Pancreas (tissue), 10 donors: ENCODE results near the gene HSD17B13. TPM values are rescaled to one million over a fixed set of nuclear protein-coding genes. Genes with fewer than 3 reads are reported as not detected.

Experiments
- ATAC-seq, 4 donors: fragments of 200-7000 bp; cut with Tn5 transposase; one replicate each; pipeline versions ENCODE4 v1.8.0 to v1.9.1; 2020; ENCODE audit warnings: mild to moderate bottlenecking in 4 of 4, moderate library complexity in 4 of 4
- DNase-seq, 6 donors: peaks; one replicate each; pipeline ENCODE4 v3.0.0-alpha.2; 2020
- FAIRE-seq: peaks from 2 replicates; lab custom pipeline; 2012; peaks lifted over from hg19 to GRCh38; lab: Jason Lieb, UNC
- H3K27ac ChIP-seq, 4 donors: fragments of 200-600 bp; sonication (generic); 1 replicate in 3 of 4; 2 replicates in 1 of 4; pipeline versions ENCODE4 v1.5.0 to v1.8.0; 2020
- H3K27me3 ChIP-seq, 4 donors: fragments of 200-600 bp; one replicate each; pipeline ENCODE4 v1.8.0; 2021
- H3K36me3 ChIP-seq, 3 donors: fragments of 200-600 bp; sonication (generic) in 1 of 3; one replicate each; pipeline versions ENCODE4 v1.5.0 to v1.8.0; 2020 to 2021
- H3K4me1 ChIP-seq, 3 donors: fragments of 200-600 bp; one replicate each; pipeline ENCODE4 v1.8.0; 2021
- H3K4me3 ChIP-seq, 4 donors: fragments of 200-600 bp; sonication (generic) in 2 of 4; one replicate each; pipeline versions ENCODE4 v1.5.0 to v1.8.0; 2020 to 2021
- H3K9me3 ChIP-seq, 4 donors: fragments of 200-600 bp; one replicate each; pipeline ENCODE4 v1.8.0; 2021
- CTCF ChIP-seq, 4 donors: fragments of 200-600 bp; sonication (generic) in 3 of 4; IDR thresholded peaks; one replicate each; pipeline versions ENCODE4 v1.5.0 to v1.8.0; 2021; ENCODE audit warnings: antibody characterized with exemption in 4 of 4
- WGBS, 2 donors: extraction: QIAGEN DNeasy Blood & Tissue Kit; methylation state at CpG; one replicate each; pipeline ENCODE4 v1.1.7; 2013; 5-methylcytosine and 5-hydroxymethylcytosine counted together
- intact Hi-C, 3 donors: fragments of 100-400 bp; cut with DNase I; formaldehyde crosslinking; loops; one replicate each; pipeline versions ENCODE4 v1.11.1 to v1.14.2; 2022
- polyA plus RNA-seq, 2 donors: library from polyadenylated mRNA; stranded (reverse); fragments of 200-250 nt; gene quantifications; one replicate each; pipeline ENCODE4 v1.2.3, GENCODE V29; 2013
- total RNA-seq, 6 donors: library from RNA; stranded (reverse); fragmentation: NEBNext Ultra II Directional in 4 of 6; extraction: Animal tissue kit (Norgen Biotek cat#: 25700) in 4 of 6; gene quantifications; one replicate each; pipeline versions ENCODE4 v1.2.1 to v1.2.4, GENCODE V29; 2021 to 2023
- donor health status: healthy with polysubstance abuse.
- donor health status: DM: no; HTN: no; CAD: no; lungs with moderate emphysema.
- donor health status: DM: no; HTN: no; CAD: no.
- donor health status: control.
- donor health status: control.
- donor health status: Bipolar disorder and iron deficiency.
- donor health status: DM: yes; HTN: yes; CAD: no.
- donor health status: DM: no; HTN: no; CAD: no.
- donor health status: DM: no; HTN: no; CAD: no.
- donor health status: DM: yes; HTN: yes; CAD: no.

HSD17B13 gene
- total RNA-seq: 1 to 10 TPM in 1 of 6 donors, under 1 TPM in 5; 0.24 to 2.7 (median 0.53) TPM
- under 1 TPM; 0.75 to 0.84 TPM for polyA plus RNA-seq

- no peak for TF ChIP-seq CTCF (IDR thresholded peaks at IDR 0.05)
Observed at GRCh38 chr4:87322754-87323153, at the start of gene HSD17B13. TSS of gene HSD17B13 (minus strand) at chr4:87322882. CDS start at chr4:87322841, 41 bp downstream.

GRCh38 chr4:87370068-87370467, 47.4 kb upstream of the HSD17B13 start:
- peaks cover 0 to 21% (median 0%) of the 10 kb centered on the region in 3 donors for H3K36me3 ChIP-seq
- TF ChIP-seq CTCF (IDR thresholded peaks at IDR 0.05): no peak
- H3K4me1 ChIP-seq: peaks cover 0 to 6% (median 5%) of the 10 kb centered on the region in 3 donors
- H3K9me3 ChIP-seq: no peaks in the 10 kb centered on the region
- DNase-seq (no peak), ATAC-seq (no peak), FAIRE-seq (no peak)
- 62 to 68% methylated on average over 2 of the region's 2 CpGs for WGBS, 2 donors
- no peak overlapping the region for H3K4me3 ChIP-seq
- H3K27ac ChIP-seq: no peak overlapping the region
- no peaks in the 10 kb centered on the region for H3K27me3 ChIP-seq
- intact Hi-C loops: loop anchor here in 1 of 3 donors (10.0 kb wide), 1 partner anchor 85 kb away; no protein-coding TSS in a partner anchor

More at GRCh38 chr4:87322754-87323153, at the start of gene HSD17B13:
- no peaks in the 10 kb centered on the region for H3K9me3 ChIP-seq
- peaks cover 0 to 5% (median 0%) of the 10 kb centered on the region in 3 donors for H3K4me1 ChIP-seq
- H3K36me3 ChIP-seq: no peaks in the 10 kb centered on the region
- H3K27me3 ChIP-seq: no peaks in the 10 kb centered on the region
- DNase-seq: no peak
- H3K27ac ChIP-seq: no peak within 1 kb of the TSS
- no peak within 1 kb of the TSS for H3K4me3 ChIP-seq
- no peak for FAIRE-seq
- 51 to 56% methylated on average over 2 of the region's 2 CpGs for WGBS, 2 donors
- ATAC-seq: no peak
- intact Hi-C loops: no loop called here

DNA sequence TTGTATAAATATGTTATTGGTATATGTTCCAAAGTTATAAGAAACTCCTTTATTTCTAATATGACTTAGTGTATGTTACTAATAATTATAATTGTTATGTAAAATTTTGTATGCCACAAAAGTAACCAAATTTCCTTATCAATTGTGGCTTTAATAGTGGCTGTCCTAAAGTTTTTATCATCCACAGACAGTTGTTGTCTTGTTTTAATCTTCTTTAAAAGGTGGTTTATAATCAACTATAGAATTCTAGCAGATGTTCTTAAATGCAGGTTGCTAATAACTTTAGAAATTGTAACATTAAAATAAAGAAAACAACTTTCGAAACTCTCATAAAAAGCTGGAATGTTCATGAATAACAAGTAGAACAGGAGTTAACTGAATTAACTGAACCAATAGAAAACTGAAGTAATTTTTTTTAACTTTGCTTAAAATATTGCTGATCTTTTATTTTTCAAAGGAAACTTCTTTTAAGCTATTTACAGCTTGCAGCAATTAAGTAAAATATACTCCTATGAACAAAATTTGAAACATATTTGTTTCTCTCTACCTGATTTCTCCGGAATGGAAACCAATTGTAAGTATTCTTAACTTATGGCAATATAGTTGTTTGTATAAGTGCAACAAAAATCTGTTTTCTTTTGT, 44.0 kb upstream of the HSD17B13 start:
- peak; percentile 77 for FAIRE-seq
- TF ChIP-seq CTCF (IDR thresholded peaks at IDR 0.05): no peak

GRCh38 chr4:87365348-87365747, 42.7 kb upstream of the HSD17B13 start:
- Histone ChIP-seq H3K9me3 (no peaks in the 10 kb centered on the region), H3K4me3 (no peak overlapping the region), H3K27ac (no peak overlapping the region), H3K27me3 (no peaks in the 10 kb centered on the region), H3K36me3 (peaks cover 0 to 8% (median 0%) of the 10 kb centered on the region in 3 donors), H3K4me1 (peaks cover 5 to 15% (median 14%) of the 10 kb centered on the region in 3 donors)
- TF ChIP-seq CTCF (IDR thresholded peaks at IDR 0.05): no peak
- FAIRE-seq (no peak), ATAC-seq (peak in 2 of 4 donors; percentile 45 to 60), DNase-seq (no peak)
- 11 to 30% methylated on average over 1 of the region's 1 CpG for WGBS, 2 donors
- intact Hi-C loops: no loop called here

More for the DNA sequence above, 44.0 kb upstream of the HSD17B13 start:
- Histone ChIP-seq H3K4me1 (peaks cover 0 to 10% (median 6%) of the 10 kb centered on the region in 3 donors), H3K36me3 (peaks cover 0 to 8% (median 0%) of the 10 kb centered on the region in 3 donors), H3K9me3 (no peaks in the 10 kb centered on the region), H3K27ac (no peak overlapping the region), H3K27me3 (no peaks in the 10 kb centered on the region), H3K4me3 (no peak overlapping the region)
- DNase-seq (no peak), ATAC-seq (no peak)
- whole genome bisulfite sequencing, 2 donors: 79 to 99% methylated on average over 2 of the region's 2 CpGs
- intact Hi-C loops: no loop called here

- no peak for TF ChIP-seq CTCF (IDR thresholded peaks at IDR 0.05)
- DNase-seq (no peak), FAIRE-seq (no peak), ATAC-seq (no peak)
- no peak overlapping the region for H3K4me3 ChIP-seq
- H3K4me1 ChIP-seq: peaks cover 7 to 24% (median 21%) of the 10 kb centered on the region in 3 donors
- H3K9me3 ChIP-seq: no peaks in the 10 kb centered on the region
- H3K36me3 ChIP-seq: peaks cover 0 to 8% (median 0%) of the 10 kb centered on the region in 3 donors
- WGBS, 2 donors: 96 to 98% methylated on average over 2 of the region's 2 CpGs
- intact Hi-C loops: loop anchor here in 1 of 3 donors (5.0 kb wide), 1 partner anchor 99 kb away; no protein-coding TSS in a partner anchor
- no peaks in the 10 kb centered on the region for H3K27me3 ChIP-seq
- H3K27ac ChIP-seq: no peak overlapping the region
Observed at GRCh38 chr4:87363552-87363951, 40.9 kb upstream of the HSD17B13 start.
